GM19452 (cell line): Measurements from ENCODE around the gene SLC25A29.

Source experiments
- ATAC-seq: cut with Tn5 transposase; IDR thresholded peaks from one replicate; pipeline ENCODE4 v1.9.1; 2021; ENCODE audit not compliant: unreplicated experiment

Gene SLC25A29

DNA sequence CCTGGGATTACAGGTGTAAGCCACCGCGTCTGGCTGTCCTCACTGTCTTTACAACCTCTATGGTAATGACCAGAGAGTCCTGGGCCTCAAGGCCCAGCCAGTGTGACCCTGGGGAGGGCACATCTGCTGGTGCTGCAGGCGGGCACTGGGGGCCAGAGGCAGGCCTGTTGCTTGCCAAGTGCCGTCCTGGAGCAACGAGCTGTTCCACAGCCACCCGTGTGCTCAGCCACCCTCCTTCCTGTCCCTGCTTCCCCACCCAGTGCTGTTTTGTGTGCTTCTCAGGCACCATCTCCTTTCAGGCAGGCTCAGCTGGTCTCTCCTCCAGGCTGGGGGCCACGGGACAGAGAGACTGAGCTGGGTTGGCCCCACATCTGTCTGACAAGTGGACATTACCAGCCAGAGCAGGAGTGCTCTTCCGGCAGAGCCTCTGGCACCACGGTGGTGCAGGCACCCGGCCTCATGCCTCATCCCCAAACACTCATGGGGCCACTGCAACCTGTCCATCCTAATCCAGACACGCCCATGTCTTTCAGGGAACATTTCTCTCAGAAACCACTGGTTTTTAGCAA lies 25.9 kb upstream of the SLC25A29 start:
- no peak for ATAC-seq

- ATAC-seq: no peak
Measured at GRCh38 chr14:100330388-100330931, 24.2 kb upstream of the SLC25A29 start.

- ATAC-seq: no peak
Measured at GRCh38 chr14:100330007-100330344, 23.7 kb upstream of the SLC25A29 start.

- ATAC-seq: no peak
Measured at GRCh38 chr14:100329233-100330006, 23.2 kb upstream of the SLC25A29 start.

DNA sequence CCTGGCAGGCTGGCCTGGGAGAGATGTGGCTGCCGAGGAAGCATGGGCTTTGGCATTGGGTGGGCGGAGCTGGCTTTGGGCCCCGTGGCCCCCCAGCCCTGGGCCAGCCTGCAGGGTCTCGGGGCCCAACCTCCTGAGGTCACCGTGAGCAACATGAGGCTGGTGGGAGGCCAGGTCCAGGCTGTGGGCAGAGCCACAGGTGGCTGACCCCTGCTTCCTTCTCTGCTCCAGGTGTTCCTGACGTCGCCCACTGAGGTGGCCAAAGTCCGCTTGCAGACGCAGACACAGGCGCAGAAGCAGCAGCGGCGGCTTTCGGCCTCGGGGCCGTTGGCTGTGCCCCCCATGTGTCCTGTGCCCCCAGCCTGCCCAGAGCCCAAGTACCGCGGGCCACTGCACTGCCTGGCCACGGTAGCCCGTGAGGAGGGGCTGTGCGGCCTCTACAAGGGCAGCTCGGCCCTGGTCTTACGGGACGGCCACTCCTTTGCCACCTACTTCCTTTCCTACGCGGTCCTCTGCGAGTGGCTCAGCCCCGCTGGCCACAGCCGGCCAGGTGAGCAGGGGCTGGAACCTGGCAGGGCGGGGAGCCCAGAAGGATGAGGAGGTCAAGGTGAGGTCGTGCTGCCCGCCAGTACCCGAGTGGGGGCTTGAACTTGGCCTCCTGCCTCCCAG lies 22.4 kb upstream of the SLC25A29 start:
- no peak for ATAC-seq

- ATAC-seq: no peak
Measured at GRCh38 chr14:100327128-100327527, 20.9 kb upstream of the SLC25A29 start.

GRCh38 chr14:100325958-100326357 lies 19.7 kb upstream of the SLC25A29 start:
- no peak for ATAC-seq

GRCh38 chr14:100325231-100325632 lies 19.0 kb upstream of the SLC25A29 start:
- ATAC-seq: no peak

GRCh38 chr14:100323942-100324307 lies 17.7 kb upstream of the SLC25A29 start:
- no peak for ATAC-seq

DNA sequence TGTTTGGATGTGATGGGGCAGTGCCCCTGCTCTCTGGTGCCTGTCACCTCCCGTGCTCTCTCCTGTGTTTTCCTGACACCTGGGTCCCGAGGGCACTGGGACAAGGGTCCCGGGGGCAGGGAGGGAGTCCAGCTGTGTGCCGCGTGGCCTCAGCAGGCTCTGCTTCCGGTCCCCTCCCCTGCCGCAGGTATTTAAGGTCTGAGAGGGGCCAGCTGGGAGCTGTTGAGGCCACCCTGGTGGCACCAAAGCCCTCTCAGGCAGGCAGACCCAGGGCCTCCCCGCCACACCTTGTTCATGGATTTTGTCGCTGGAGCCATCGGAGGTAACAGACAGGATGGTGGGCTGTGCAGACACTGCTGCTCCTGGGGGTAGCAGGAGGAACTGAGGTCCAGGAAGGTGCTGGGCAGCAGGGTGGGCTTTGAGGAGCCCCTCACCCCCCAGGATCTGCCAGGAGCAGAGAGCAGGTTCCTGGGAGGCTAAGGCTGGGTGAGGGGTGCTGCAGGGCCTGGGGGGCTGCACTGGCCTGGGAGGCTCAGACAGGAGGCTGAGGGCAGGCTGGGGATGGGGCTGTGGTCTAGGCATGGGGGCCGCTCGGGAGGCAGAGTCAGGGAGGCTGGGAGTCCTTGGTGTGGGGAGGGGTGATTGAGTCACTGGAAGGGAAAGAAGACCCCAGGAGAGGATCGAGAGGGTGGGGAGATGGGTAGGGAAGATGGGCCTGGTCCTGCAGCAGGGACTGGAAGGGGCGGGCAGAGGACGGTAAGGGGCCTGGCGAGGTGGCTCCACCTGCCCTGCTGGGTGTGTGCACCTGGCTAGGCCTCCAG lies 17.1 kb upstream of the SLC25A29 start, which contains the start of gene SLC25A47:
TSS of gene SLC25A47 (plus strand) at position 219 of the 821 bp plus-strand sequence. CDS start at position 295, 76 bp downstream.
- no peak for ATAC-seq

- ATAC-seq: no peak
Measured at GRCh38 chr14:100322138-100322957, 16.1 kb upstream of the SLC25A29 start.

- ATAC-seq: no peak
Measured at GRCh38 chr14:100321473-100322137, 15.4 kb upstream of the SLC25A29 start.

GRCh38 chr14:100320157-100320856 lies 14.1 kb upstream of the SLC25A29 start:
- no peak for ATAC-seq

- peak; percentile 86 for ATAC-seq
Measured at GRCh38 chr14:100317912-100318808, 11.9 kb upstream of the SLC25A29 start.

GRCh38 chr14:100317389-100317788 lies 11.1 kb upstream of the SLC25A29 start:
- ATAC-seq: no peak

DNA sequence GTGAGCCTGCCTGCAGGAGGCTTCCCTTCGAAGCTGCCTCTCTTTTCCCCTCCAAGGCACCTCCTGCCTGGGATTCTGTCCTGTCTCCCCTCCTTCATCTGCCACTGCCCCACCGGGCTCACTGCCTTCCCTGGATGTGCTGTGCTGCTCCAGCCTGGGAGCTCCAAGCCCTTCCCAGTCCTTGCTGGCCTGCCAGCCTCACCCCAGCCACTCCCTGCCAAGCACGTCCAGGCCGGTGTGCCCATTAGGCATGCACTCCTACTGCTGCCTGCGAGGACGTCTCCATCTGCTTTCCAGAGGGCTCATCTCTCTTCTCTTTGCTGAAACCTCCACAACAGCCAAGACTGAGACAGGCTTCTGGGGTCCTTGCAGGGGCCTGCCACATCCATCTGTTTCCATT lies 8.5 kb upstream of the SLC25A29 start:
- ATAC-seq: no peak

DNA sequence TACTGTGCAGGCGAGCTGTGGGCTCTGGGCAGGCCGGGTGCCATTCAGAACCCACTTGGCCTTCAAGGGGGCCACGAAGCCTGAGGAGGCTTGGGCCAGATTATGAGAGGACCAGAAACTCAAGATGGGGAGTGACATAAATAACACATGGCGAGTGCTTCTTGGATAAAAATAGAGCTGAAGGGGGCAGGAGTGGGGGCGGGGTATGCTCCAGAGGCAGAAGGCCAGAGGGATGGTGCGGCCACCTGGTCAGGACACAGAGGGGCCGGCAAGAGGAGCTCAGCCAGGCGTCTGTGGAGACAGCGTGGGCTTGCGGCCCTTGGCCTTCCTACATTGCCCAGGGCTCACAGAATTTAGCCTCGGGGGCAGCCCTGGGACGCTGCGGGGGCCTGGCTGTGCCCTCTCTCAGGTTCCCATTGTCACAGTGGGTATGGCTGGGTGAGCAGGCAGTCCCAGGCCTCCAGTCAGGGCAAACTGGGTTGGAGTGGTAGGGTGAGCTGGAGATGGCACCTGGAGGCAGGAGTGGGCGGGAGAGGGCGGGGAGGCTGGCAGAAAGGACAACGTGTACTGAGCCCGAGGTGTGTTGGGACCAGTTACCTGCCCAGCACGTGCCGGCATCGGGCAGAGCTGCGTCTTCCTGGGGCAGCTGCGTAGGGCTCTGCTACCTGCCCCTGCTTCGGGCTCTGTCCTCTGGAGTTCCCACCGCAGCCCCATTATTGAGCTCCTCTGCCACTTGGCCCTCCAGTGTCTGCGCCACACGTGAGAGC lies 7.4 kb upstream of the SLC25A29 start:
- no peak for ATAC-seq
